GM19468 (cell line): ENCODE results near the gene PRELID2.
"Not testable (repeated sequence)": the region's sequence is repeated elsewhere in the genome, so short reads cannot be mapped to it uniquely, and the experiment has no call there.

Experiments used
- ATAC-seq: cut with Tn5 transposase; IDR thresholded peaks from one replicate; pipeline ENCODE4 v1.9.1; 2021; ENCODE audit warnings: mild to moderate bottlenecking, moderate library complexity, moderate number of reproducible peaks; ENCODE audit not compliant: unreplicated experiment; ENCODE audit errors: extremely low read depth

Gene PRELID2

GRCh38 chr5:145841299-145841698, 6.2 kb upstream of the PRELID2 start:
- ATAC-seq = no peak

GRCh38 chr5:145840458-145841132, 5.5 kb upstream of the PRELID2 start:
- no peak for ATAC-seq

GRCh38 chr5:145838276-145838675, 3.1 kb upstream of the PRELID2 start:
- ATAC-seq = no peak

GRCh38 chr5:145836241-145836640, 1.1 kb upstream of the PRELID2 start:
- not testable (repeated sequence) for ATAC-seq

- no peak for ATAC-seq
Measured at GRCh38 chr5:145835848-145836239, 702 bp upstream of the PRELID2 start.

- ATAC-seq = no peak
Measured at GRCh38 chr5:145834554-145834916, 607 bp downstream of the PRELID2 start.

GRCh38 chr5:145833631-145834200, 1.4 kb downstream of the PRELID2 start:
- no peak for ATAC-seq

- ATAC-seq = no peak
Measured at GRCh38 chr5:145830594-145830993, 4.5 kb downstream of the PRELID2 start.

- ATAC-seq = no peak
Measured at GRCh38 chr5:145829708-145830361, 5.3 kb downstream of the PRELID2 start.

GRCh38 chr5:145826895-145827674, 8.1 kb downstream of the PRELID2 start:
- ATAC-seq = no peak

GRCh38 chr5:145825751-145826180, 9.4 kb downstream of the PRELID2 start:
- peak; percentile 33 for ATAC-seq

GRCh38 chr5:145824040-145824439, 11.1 kb downstream of the PRELID2 start:
- ATAC-seq = no peak

- no peak for ATAC-seq
Measured at GRCh38 chr5:145818604-145819003, 16.5 kb downstream of the PRELID2 start.

- ATAC-seq = no peak
Measured at GRCh38 chr5:145812877-145813276, 22.3 kb downstream of the PRELID2 start.

- ATAC-seq = no peak
Measured at GRCh38 chr5:145811834-145812625, 23.1 kb downstream of the PRELID2 start.

- ATAC-seq = no peak
Measured at GRCh38 chr5:145806923-145807322, 28.2 kb downstream of the PRELID2 start.

- ATAC-seq = no peak
Measured at GRCh38 chr5:145805819-145806218, 29.3 kb downstream of the PRELID2 start.

GRCh38 chr5:145804701-145805100, 30.4 kb downstream of the PRELID2 start:
- ATAC-seq = no peak

GRCh38 chr5:145803112-145804004, 31.8 kb downstream of the PRELID2 start:
- ATAC-seq = no peak
